Measurements from ENCODE around the gene SPTBN4.

Gene SPTBN4

GRCh38 chr19:40603389-40604170 is 136.8 kb downstream of the SPTBN4 start:
- Histone ChIP-seq H3K4me3 (ENCODE audit: low read length, poor library complexity, severe bottlenecking) (peak overlapping the region; percentile 71), H3K79me2 (ENCODE audit: insufficient read depth, low read length) (no peaks in the 10 kb centered on the region), H3K4me1 (ENCODE audit: insufficient read depth, low read length, poor library complexity, severe bottlenecking) (peaks cover 51% of the 10 kb centered on the region), H3K9me2 (replicated peaks; ENCODE audit: low read depth, low read length) (no peaks in the 10 kb centered on the region), H2AFZ (ENCODE audit: low read length) (peak overlapping the region; percentile 57; the same call in 1 of the 2 replicates), H3K36me3 (ENCODE audit: insufficient read depth, low read length) (no peaks in the 10 kb centered on the region), H3K9me3 (ENCODE audit: insufficient read depth, low read depth, low read length) (no peaks in the 10 kb centered on the region), H3K4me2 (ENCODE audit: low read depth, low read length, poor library complexity, severe bottlenecking) (peak overlapping the region; percentile 91), H3K27me3 (ENCODE audit: insufficient read depth, low read length, poor library complexity, severe bottlenecking) (no peaks in the 10 kb centered on the region), H4K20me1 (ENCODE audit: insufficient read depth, low read length, poor library complexity, severe bottlenecking) (peaks cover 12% of the 10 kb centered on the region), H3K9ac (ENCODE audit: low read depth, low read length, poor library complexity, severe bottlenecking) (no peak overlapping the region), H3F3A (ENCODE audit: low read depth) (peaks cover 8% of the 10 kb centered on the region; the same call in 1 of the 2 replicates)
- TF ChIP-seq CTCF (conservative IDR thresholded peaks at IDR 0.05; ENCODE audit: low read length), result no peak
- TF ChIP-seq EZH2phosphoT487 (IDR thresholded peaks at IDR 0.05; ENCODE audit: borderline replicate concordance), result no peak

- H3K27me3 ChIP-seq (ENCODE audit: insufficient read depth, low read length, poor library complexity, severe bottlenecking), result no peaks in the 10 kb centered on the region
- no peaks in the 10 kb centered on the region for H3K9me2 ChIP-seq (replicated peaks; ENCODE audit: low read depth, low read length)
- H3K9ac ChIP-seq (ENCODE audit: low read depth, low read length, poor library complexity, severe bottlenecking), result no peak overlapping the region
- peaks cover 8% of the 10 kb centered on the region; the same call in 1 of the 2 replicates for H3F3A ChIP-seq (ENCODE audit: low read depth)
- no peaks in the 10 kb centered on the region for H3K36me3 ChIP-seq (ENCODE audit: insufficient read depth, low read length)
- peak overlapping the region; percentile 91 for H3K4me2 ChIP-seq (ENCODE audit: low read depth, low read length, poor library complexity, severe bottlenecking)
- H3K9me3 ChIP-seq (ENCODE audit: insufficient read depth, low read depth, low read length), result no peaks in the 10 kb centered on the region
- no peaks in the 10 kb centered on the region for H3K79me2 ChIP-seq (ENCODE audit: insufficient read depth, low read length)
- H3K4me1 ChIP-seq (ENCODE audit: insufficient read depth, low read length, poor library complexity, severe bottlenecking), result peaks cover 47% of the 10 kb centered on the region
- H3K4me3 ChIP-seq (ENCODE audit: low read length, poor library complexity, severe bottlenecking), result peak overlapping the region; percentile 71
- H2AFZ ChIP-seq (ENCODE audit: low read length), result 0 out of 2 replicates have a peak overlapping the region, but pooled peaks have one; percentile 11
- TF ChIP-seq CTCF (conservative IDR thresholded peaks at IDR 0.05; ENCODE audit: low read length), result no peak
- H4K20me1 ChIP-seq (ENCODE audit: insufficient read depth, low read length, poor library complexity, severe bottlenecking), result peaks cover 12% of the 10 kb centered on the region
Measured at GRCh38 chr19:40604171-40604646, 137.4 kb downstream of the SPTBN4 start.

GRCh38 chr19:40604647-40605215 is 137.9 kb downstream of the SPTBN4 start:
- H3K9me3 ChIP-seq (ENCODE audit: insufficient read depth, low read depth, low read length), result no peaks in the 10 kb centered on the region
- H3K4me2 ChIP-seq (ENCODE audit: low read depth, low read length, poor library complexity, severe bottlenecking), result peak overlapping the region; percentile 91
- H4K20me1 ChIP-seq (ENCODE audit: insufficient read depth, low read length, poor library complexity, severe bottlenecking), result peaks cover 12% of the 10 kb centered on the region
- H3K9me2 ChIP-seq (replicated peaks; ENCODE audit: low read depth, low read length), result no peaks in the 10 kb centered on the region
- H3K27me3 ChIP-seq (ENCODE audit: insufficient read depth, low read length, poor library complexity, severe bottlenecking), result no peaks in the 10 kb centered on the region
- TF ChIP-seq CTCF (conservative IDR thresholded peaks at IDR 0.05; ENCODE audit: low read length) (no peak), EZH2phosphoT487 (IDR thresholded peaks at IDR 0.05; ENCODE audit: borderline replicate concordance) (no peak)
- peak overlapping the region; percentile 70 for H3K4me3 ChIP-seq (ENCODE audit: low read length, poor library complexity, severe bottlenecking)
- H3F3A ChIP-seq (ENCODE audit: low read depth), result peaks cover 8% of the 10 kb centered on the region; the same call in 1 of the 2 replicates
- no peaks in the 10 kb centered on the region for H3K36me3 ChIP-seq (ENCODE audit: insufficient read depth, low read length)
- H3K9ac ChIP-seq (ENCODE audit: low read depth, low read length, poor library complexity, severe bottlenecking), result peak overlapping the region; percentile 63
- H3K79me2 ChIP-seq (ENCODE audit: insufficient read depth, low read length), result no peaks in the 10 kb centered on the region
- no peak overlapping the region for H2AFZ ChIP-seq (ENCODE audit: low read length)
- H3K4me1 ChIP-seq (ENCODE audit: insufficient read depth, low read length, poor library complexity, severe bottlenecking), result peaks cover 46% of the 10 kb centered on the region

All from Loucy (cell line).